AG09309 (cell line): ENCODE measurements around the gene DMXL2.

Experiments used
- DNase-seq: peaks from one replicate; pipeline ENCODE4 v3.0.0-alpha.2; 2010; ENCODE audit warnings: low read depth
- H3K4me3 ChIP-seq: 2 replicates; pipeline ENCODE4 v1.5.1; 2011; ENCODE audit warnings: mild to moderate bottlenecking, low read depth, low read length, moderate library complexity; ENCODE audit not compliant: control insufficient read depth
- TF ChIP-seq, protein P1 (sequence below): IDR thresholded peaks from 2 replicates; pipeline ENCODE4 v1.5.1; 2011; ENCODE audit warnings: mild to moderate bottlenecking, low read depth, low read length, inconsistent platforms; ENCODE audit not compliant: insufficient read depth, control insufficient read depth; ENCODE audit errors: missing control alignments

The DMXL2 gene

DNA sequence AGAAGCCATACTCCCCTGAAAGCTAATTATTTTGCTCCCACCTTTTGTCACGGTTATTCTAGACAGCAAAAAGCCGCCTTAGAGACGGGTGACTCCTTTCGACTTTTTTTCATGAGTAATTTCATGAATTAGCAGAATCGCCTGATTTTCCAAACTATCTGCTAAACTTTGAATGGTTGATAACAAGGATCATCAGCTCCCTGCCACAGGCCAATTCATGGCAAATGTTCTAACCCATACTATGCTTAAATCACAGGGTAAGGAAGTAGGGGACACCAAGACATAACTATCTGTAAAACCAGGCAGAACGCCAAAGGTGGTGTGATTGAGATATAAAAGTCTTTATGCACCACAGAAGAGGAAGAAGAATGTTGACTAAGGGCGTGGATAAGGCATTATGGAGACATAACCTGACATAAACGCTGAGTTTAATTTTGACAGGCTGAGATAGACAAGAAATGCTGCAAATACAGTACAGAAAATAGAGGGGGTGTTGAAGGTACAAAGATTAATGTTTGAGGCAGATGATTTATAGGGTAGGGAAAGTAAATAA lies 891 bp upstream of the DMXL2 start:
- TF ChIP-seq, protein P1, sequence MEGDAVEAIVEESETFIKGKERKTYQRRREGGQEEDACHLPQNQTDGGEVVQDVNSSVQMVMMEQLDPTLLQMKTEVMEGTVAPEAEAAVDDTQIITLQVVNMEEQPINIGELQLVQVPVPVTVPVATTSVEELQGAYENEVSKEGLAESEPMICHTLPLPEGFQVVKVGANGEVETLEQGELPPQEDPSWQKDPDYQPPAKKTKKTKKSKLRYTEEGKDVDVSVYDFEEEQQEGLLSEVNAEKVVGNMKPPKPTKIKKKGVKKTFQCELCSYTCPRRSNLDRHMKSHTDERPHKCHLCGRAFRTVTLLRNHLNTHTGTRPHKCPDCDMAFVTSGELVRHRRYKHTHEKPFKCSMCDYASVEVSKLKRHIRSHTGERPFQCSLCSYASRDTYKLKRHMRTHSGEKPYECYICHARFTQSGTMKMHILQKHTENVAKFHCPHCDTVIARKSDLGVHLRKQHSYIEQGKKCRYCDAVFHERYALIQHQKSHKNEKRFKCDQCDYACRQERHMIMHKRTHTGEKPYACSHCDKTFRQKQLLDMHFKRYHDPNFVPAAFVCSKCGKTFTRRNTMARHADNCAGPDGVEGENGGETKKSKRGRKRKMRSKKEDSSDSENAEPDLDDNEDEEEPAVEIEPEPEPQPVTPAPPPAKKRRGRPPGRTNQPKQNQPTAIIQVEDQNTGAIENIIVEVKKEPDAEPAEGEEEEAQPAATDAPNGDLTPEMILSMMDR: no peak
- H3K4me3 ChIP-seq: peak overlapping the region; percentile 87
- DNase-seq: no peak

DNA sequence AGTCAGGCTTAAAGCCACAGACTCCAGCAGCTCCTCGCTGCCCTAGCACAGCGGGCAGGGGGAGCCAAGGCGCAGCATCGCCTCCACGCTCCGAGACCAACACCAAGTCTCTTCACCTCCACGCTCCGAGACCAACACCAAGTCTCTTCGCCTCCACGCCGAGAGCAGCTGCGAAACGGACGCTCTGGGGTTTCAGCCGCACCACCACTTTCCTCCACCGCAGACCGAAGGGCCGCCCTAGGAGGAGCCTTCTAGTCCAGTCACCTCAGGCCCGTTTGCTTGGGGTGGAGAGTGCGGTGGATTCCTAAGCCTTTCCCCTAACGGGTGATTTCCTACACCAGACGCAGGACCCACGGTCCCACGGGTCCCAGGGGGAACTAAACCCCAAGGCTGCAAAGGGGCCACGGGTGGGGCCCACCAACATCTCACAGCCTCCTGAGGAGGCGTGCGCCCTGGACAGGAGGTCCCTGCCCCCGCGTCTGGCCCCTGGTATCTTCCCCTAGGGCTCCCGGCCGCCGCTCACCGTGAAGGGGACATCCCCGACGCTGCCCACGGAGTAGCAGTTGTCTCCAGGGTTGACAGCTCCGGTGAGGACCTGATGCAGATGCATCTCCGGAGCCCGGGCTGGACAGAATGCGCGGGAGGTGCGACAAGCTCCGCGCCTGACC lies 501 bp downstream of the DMXL2 start:
- TF ChIP-seq, protein P1: peak; percentile 31
- H3K4me3 ChIP-seq: peak overlapping the region; percentile 87
- no peak for DNase-seq

DNA sequence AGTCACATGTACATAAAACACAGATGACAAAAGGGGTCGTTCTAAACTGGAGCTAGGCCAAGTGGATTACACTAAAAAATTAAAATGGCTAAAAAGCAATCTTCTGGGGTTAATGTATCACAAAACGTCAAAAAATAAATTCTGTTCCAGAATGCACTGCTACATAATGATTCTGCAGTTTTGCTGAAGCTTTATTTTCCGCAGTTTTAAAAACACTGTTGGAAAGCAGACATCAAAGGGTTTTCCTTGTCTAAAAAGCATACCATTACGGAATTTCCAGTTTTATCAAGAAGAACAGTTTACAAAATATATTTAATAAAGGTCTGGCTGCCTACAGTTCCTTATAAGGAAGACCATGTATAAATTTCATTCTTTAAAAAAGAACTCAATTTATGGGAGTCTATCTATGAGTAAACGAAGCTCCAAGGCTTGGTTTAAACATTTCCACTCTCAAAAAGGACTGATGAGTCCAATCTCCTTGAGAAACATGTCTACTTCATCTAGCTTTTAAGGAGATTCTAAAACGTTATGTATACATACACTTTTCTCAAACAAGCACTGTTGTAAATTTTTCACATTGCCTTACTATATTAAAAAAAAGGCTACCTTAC lies 1.3 kb downstream of the DMXL2 start:
- no peak for DNase-seq
- TF ChIP-seq, protein P1: no peak
- H3K4me3 ChIP-seq: peak overlapping the region; percentile 87

DNA sequence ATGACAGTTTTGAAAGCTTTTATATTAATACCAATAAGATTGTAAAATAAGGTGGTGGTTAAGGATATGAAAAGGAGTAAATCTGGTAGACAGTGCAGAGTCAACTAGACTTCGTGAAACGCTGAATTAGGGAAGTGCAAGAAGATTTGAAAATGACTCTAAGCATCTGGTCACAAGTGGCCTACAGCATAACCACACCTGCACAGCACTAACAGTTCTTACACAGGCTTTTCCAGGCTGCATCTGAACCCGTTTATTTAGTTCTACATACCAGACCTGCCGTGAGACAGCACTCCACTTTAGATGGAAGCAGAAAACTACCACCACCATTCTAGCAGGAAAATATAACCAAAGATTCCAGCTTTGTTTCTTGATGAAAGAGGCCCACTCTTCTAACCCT lies 1.9 kb downstream of the DMXL2 start:
- no peak for DNase-seq

DNA sequence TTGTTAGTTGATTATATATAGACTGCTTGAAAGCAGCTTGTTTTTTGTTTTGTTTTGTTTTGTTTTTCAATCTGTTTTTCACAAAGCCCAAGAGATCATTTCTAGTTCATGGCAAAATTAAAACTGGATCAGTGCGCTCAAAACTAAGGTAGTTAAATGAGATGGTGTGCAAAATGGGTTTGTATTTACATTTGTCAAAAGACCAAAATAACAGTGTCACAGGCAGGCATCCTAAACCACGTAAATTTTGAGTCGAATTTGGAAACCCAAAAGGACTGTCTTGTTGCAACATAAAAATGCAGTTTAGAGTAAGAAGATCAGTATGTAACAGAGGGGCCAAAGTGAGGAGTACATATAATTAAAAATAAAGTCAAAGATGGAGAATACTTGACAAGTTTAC lies 2.4 kb downstream of the DMXL2 start:
- no peak for DNase-seq
- no peak overlapping the region for H3K4me3 ChIP-seq
- TF ChIP-seq, protein P1: no peak

More for the DNA sequence above, 1.9 kb downstream of the DMXL2 start:
- TF ChIP-seq, protein P1: no peak
- no peak overlapping the region for H3K4me3 ChIP-seq

DNA sequence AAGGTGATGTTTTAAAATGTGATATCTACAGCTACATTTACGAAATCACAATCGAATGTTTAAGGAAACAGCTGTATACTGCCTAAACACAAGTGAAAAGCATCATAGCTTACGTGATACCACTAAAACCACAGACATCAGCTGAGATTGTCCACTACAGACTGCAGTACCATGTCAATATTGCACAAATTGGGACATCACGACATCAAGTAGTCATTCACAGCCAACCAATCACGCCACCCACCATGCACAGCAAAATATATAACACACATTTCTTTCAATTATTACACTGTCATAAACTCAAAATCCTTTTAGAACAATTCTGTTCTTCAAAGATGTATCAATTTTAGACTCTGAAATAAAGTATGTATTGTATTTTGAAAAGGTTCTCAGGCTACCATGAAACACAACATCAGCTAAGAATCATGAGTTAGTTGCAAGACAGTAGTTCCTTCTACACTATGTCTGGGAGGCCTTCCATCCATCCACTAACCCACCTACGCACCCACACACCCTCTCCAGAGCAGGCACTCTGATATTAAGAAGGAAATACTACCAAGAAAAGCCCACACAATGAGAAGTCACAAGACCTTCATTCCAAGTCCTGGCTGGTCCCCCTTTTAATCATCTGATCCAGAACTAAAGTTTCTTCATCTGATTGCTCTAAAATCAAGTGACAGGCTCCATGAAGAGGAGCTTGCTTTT lies 3.1 kb downstream of the DMXL2 start:
- DNase-seq: no peak
- TF ChIP-seq, protein P1: no peak
- H3K4me3 ChIP-seq: no peak overlapping the region
